GM12878 (cell line): ENCODE data around the gene GRAMD2B. TPM values are rescaled to one million over a fixed set of nuclear protein-coding genes. Genes with fewer than 3 reads are reported as not detected.
A peak's percentile ranks its signal among the peaks of the same experiment; 100 is the strongest.

ENCODE experiments used
- ATAC-seq: fragments of 200-7000 bp; cut with Tn5 transposase; 3 replicates; pipeline ENCODE4 v1.9.1; 2020; ENCODE audit warnings: mild to moderate bottlenecking, moderate library complexity
- BruUV-seq: library from RNA; stranded (reverse); fragments of 400-500 nt; replicated peaks from 2 replicates; lab custom pipeline; 2021; lab: Mats Ljungman, UMichigan
- CTCF ChIA-PET: fragments of 300-600 bp; sonication (Branson Sonifier 250); formaldehyde crosslinking; extraction: SDS; loops from one replicate; lab custom pipeline; 2021; ENCODE audit warnings: inconsistent platforms; lab: Yijun Ruan, JAX
- POLR2A ChIA-PET: fragments of 350-600 bp; formaldehyde crosslinking; extraction: SDS; loops from one replicate; lab custom pipeline; 2021; ENCODE audit warnings: inconsistent platforms; lab: Charles Lee
- RAD21 ChIA-PET: fragments of 300-600 bp; sonication (Branson Sonifier 250); formaldehyde crosslinking; loops from one replicate; lab custom pipeline; 2023; ENCODE audit warnings: antibody characterized with exemption; ENCODE audit not compliant: unreplicated experiment; lab: Charles Lee
- SMC1A ChIA-PET: fragments of 300-600 bp; sonication (Branson Sonifier 250); formaldehyde crosslinking; loops from one replicate; lab custom pipeline; 2023; ENCODE audit not compliant: unreplicated experiment, uncharacterized antibody; lab: Charles Lee
- DNase-seq: peaks from one replicate; pipeline ENCODE4 v3.0.0-alpha.2; 2011; ENCODE audit warnings: low read depth, low spot score
- FAIRE-seq: peaks from 3 replicates; lab custom pipeline; 2011; peaks lifted over from hg19 to GRCh38; lab: Jason Lieb, UNC
- H2AFZ ChIP-seq: 2 replicates; pipeline ENCODE4 v1.6.0; 2011; ENCODE audit warnings: low read depth, low read length, control low read depth; ENCODE audit not compliant: control insufficient read depth
- H3K27ac ChIP-seq: 2 replicates; pipeline ENCODE4 v1.5.1; 2011; ENCODE audit warnings: control low read depth; ENCODE audit not compliant: control insufficient read depth, insufficient read depth
- H3K27me3 ChIP-seq, 2 experiments: replicated peaks in 1 of 2; 2 replicates each; pipeline versions ENCODE4 v1.6.0 to v1.6.1; 2011; ENCODE audit warnings: low read length in 1 of 2; ENCODE audit not compliant: control insufficient read depth in 2 of 2, insufficient read depth in 2 of 2
- H3K36me3 ChIP-seq, 2 experiments: 2 replicates each; pipeline ENCODE4 v1.5.1; 2011; ENCODE audit warnings: low read length in 1 of 2; ENCODE audit not compliant: control insufficient read depth in 2 of 2, insufficient read depth in 2 of 2
- H3K4me1 ChIP-seq: 2 replicates; pipeline ENCODE4 v1.6.1; 2011; ENCODE audit warnings: mild to moderate bottlenecking, low read length, moderate library complexity, mixed read lengths; ENCODE audit not compliant: control insufficient read depth, insufficient read depth
- H3K4me2 ChIP-seq: 2 replicates; pipeline ENCODE4 v1.6.0; 2011; ENCODE audit warnings: control low read depth; ENCODE audit not compliant: control insufficient read depth, insufficient read depth
- H3K4me3 ChIP-seq: fragments of 200-600 bp; sonication (generic); 2 replicates; pipeline ENCODE4 v1.5.1; 2016
- H3K79me2 ChIP-seq: 2 replicates; pipeline ENCODE4 v1.6.0; 2011; ENCODE audit warnings: low read length; ENCODE audit not compliant: control insufficient read depth, insufficient read depth
- H3K9ac ChIP-seq: 2 replicates; pipeline ENCODE4 v1.8.0; 2011; ENCODE audit warnings: low read length, control low read depth, mixed read lengths; ENCODE audit not compliant: control insufficient read depth, insufficient read depth
- H3K9me3 ChIP-seq: replicated peaks from 3 replicates; pipeline ENCODE4 v1.5.1; 2011; ENCODE audit warnings: mild to moderate bottlenecking, low read length; ENCODE audit not compliant: control insufficient read depth, insufficient read depth
- H4K20me1 ChIP-seq: 2 replicates; pipeline ENCODE4 v1.6.0; 2011; ENCODE audit not compliant: control insufficient read depth, insufficient read depth
- ASH2L ChIP-seq: fragments of 300-600, 200-600 bp; sonication (generic); IDR thresholded peaks from 2 replicates; pipeline ENCODE4 v1.6.1; 2017; ENCODE audit warnings: low read depth, mild to moderate bottlenecking, borderline replicate concordance
- BCL3 ChIP-seq: IDR thresholded peaks from 2 replicates; pipeline ENCODE4 v1.6.1; 2011; ENCODE audit warnings: borderline replicate concordance, low read depth, mild to moderate bottlenecking, moderate library complexity, low read length; ENCODE audit not compliant: insufficient read depth, poor library complexity, severe bottlenecking
- BHLHE40 ChIP-seq, 2 experiments: fragments of 450-650 bp in 1 of 2; IDR thresholded peaks; 2 replicates each; pipeline ENCODE4 v1.6.1; 2011 to 2017; ENCODE audit warnings: low read depth in 2 of 2, borderline replicate concordance in 1 of 2, improper control_type of control experiment in 1 of 2, low read length in 1 of 2, mild to moderate bottlenecking in 1 of 2
- BRCA1 ChIP-seq: IDR thresholded peaks from 2 replicates; pipeline ENCODE4 v1.6.1; 2011; ENCODE audit warnings: low read depth, low read length, improper control_type of control experiment
- CEBPB ChIP-seq, 2 experiments: fragments of 150-350 bp in 1 of 2; IDR thresholded peaks; 2 replicates each; pipeline ENCODE4 v1.6.1; 2012 to 2014; ENCODE audit warnings: low read depth in 2 of 2, low read length in 2 of 2, borderline replicate concordance in 1 of 2, inconsistent platforms in 1 of 2
- E2F8 ChIP-seq: fragments of 450-650 bp; IDR thresholded peaks from 2 replicates; pipeline ENCODE4 v1.6.1; 2018; ENCODE audit warnings: mild to moderate bottlenecking, low read depth, moderate library complexity; ENCODE audit not compliant: partially characterized antibody
- EED ChIP-seq: sonication (generic); IDR thresholded peaks from 2 replicates; pipeline ENCODE4 v1.6.1; 2016; ENCODE audit warnings: antibody characterized with exemption, low read depth
- EGR1 ChIP-seq, 2 experiments: IDR thresholded peaks; 1 replicate in 1 of 2; 2 replicates in 1 of 2; pipeline ENCODE4 v1.6.1; 2011 to 2012; ENCODE audit warnings: low read depth in 2 of 2, low read length in 2 of 2, borderline replicate concordance in 1 of 2, mild to moderate bottlenecking in 1 of 2, moderate library complexity in 1 of 2
- FOXK2 ChIP-seq: fragments of 450-650 bp; IDR thresholded peaks from 2 replicates; pipeline ENCODE4 v1.6.1; 2017; ENCODE audit warnings: mild to moderate bottlenecking, moderate library complexity
- HCFC1 ChIP-seq: fragments of 150-350 bp; IDR thresholded peaks from 2 replicates; pipeline ENCODE4 v1.6.1; 2014; ENCODE audit warnings: low read length
- RAD51 ChIP-seq: fragments of 450-650 bp; IDR thresholded peaks from 2 replicates; pipeline ENCODE4 v1.6.1; 2016; ENCODE audit warnings: moderate library complexity, mild to moderate bottlenecking, inconsistent platforms
- RCOR1 ChIP-seq: conservative IDR thresholded peaks from 2 replicates; pipeline ENCODE4 v1.6.1; 2012; ENCODE audit warnings: low read depth, low read length, improper control_type of control experiment
- SMAD1 ChIP-seq: fragments of 450-650 bp; IDR thresholded peaks from 2 replicates; pipeline ENCODE4 v1.6.1; 2018; ENCODE audit warnings: mild to moderate bottlenecking, low read depth; ENCODE audit not compliant: partially characterized antibody
- SREBF1 ChIP-seq: IDR thresholded peaks from 2 replicates; pipeline ENCODE4 v1.6.1; 2012; ENCODE audit warnings: mild to moderate bottlenecking, low read length
- TCF7 ChIP-seq: IDR thresholded peaks from 2 replicates; pipeline ENCODE4 v1.6.1; 2014; ENCODE audit warnings: antibody characterized with exemption, borderline replicate concordance
- WRNIP1 ChIP-seq: IDR thresholded peaks from 2 replicates; pipeline ENCODE4 v1.6.1; 2011; ENCODE audit warnings: low read depth, low read length, improper control_type of control experiment, borderline replicate concordance
- ZBTB33 ChIP-seq: fragments of 450-650 bp; IDR thresholded peaks from 2 replicates; pipeline ENCODE4 v1.6.1; 2017; ENCODE audit warnings: mild to moderate bottlenecking
- WGBS: methylation state at CpG from one replicate; pipeline ENCODE4 v1.1.6; 2016; ENCODE audit warnings: low lambda C conversion rate; ENCODE audit not compliant: insufficient replicate concordance, insufficient coverage; ENCODE audit errors: missing lambda C conversion rate; 5-methylcytosine and 5-hydroxymethylcytosine counted together
- in situ Hi-C: fragments of 300-500 bp; cut with MboI; formaldehyde crosslinking; loops from 9 replicates; pipeline ENCODE4 v1.14.3; 2018; ENCODE audit warnings: mixed read lengths
- intact Hi-C: fragments of 100-400 bp; cut with micrococcal nuclease; formaldehyde crosslinking; loops from one replicate; pipeline ENCODE4 v1.14.2; 2022; ENCODE audit not compliant: unreplicated experiment
- polyA plus RNA-seq, 11 experiments: library from polyadenylated mRNA; depleted of rRNA in 4 of 11; unstranded in 6 of 11; stranded (reverse) in 5 of 11; fragments of >200 nt; fragmentation: Nextera tagmentation in 4 of 11; fragmentation: Illumina TruSeq in 1 of 11; extraction: Ambion mirVana in 4 of 11; extraction: Trizol in 1 of 11; gene quantifications; 1 replicate in 1 of 11; 2 replicates in 10 of 11; pipeline versions ENCODE4 v1.2.1 to v1.2.3, GENCODE V29; 2011 to 2016; ENCODE audit warnings: inconsistent platforms in 2 of 11, missing spikeins in 2 of 11, low read depth in 1 of 11
- total RNA-seq, 4 experiments: library from RNA; depleted of rRNA in 3 of 4; stranded (reverse); fragments of >200 nt in 3 of 4; fragmentation: Illumina TruSeq in 1 of 4; extraction: Trizol in 1 of 4; gene quantifications; 2 replicates each; pipeline versions ENCODE4 v1.2.1 to v1.2.3, GENCODE V29; 2013 to 2021

GRAMD2B gene
- total and polyA plus RNA-seq, 10 of the 15 experiments (the other 5 are each of a cell fraction or from before 2014, with no cell fraction given): 1.9 to 21.5 (median 8.4) TPM

GRCh38 chr5:126462239-126463014, 39.2 kb downstream of the GRAMD2B start:
- H3K27ac ChIP-seq: no peak overlapping the region
- ChIA-PET CTCF (interaction anchor here (1.2 to 1.7 kb wide), 5 partner anchors 11 to 91 kb away, joined by 3 to 8 read pairs (median 4); no protein-coding TSS in a partner anchor), SMC1A (interaction anchor here (1.0 to 1.8 kb wide), 7 partner anchors 9 to 109 kb away, joined by 3 to 6 read pairs (median 4); no protein-coding TSS in a partner anchor), RAD21 (interaction anchor here (1.2 to 1.3 kb wide), 2 partner anchors 13 to 38 kb away, joined by 4 to 6 read pairs; no protein-coding TSS in a partner anchor), POLR2A (interaction anchor here (1.0 to 1.6 kb wide), 2 partner anchors 13 to 106 kb away, joined by 4 to 5 read pairs; no protein-coding TSS in a partner anchor)
- in situ Hi-C loops: no loop called here
- no peaks in the 10 kb centered on the region for H3K79me2 ChIP-seq
- ATAC-seq (peak; percentile 82), FAIRE-seq (peak; percentile 18), DNase-seq (no peak)
- no TSS peak for BruUV-seq
- intact Hi-C loops: no loop called here
- 22% methylated on average over 8 of the region's 8 CpGs for WGBS
- peaks cover 19% of the 10 kb centered on the region for H3K4me1 ChIP-seq
- H3K9ac ChIP-seq: no peak overlapping the region
- no peaks in the 10 kb centered on the region for H3K9me3 ChIP-seq
- H3K27me3 ChIP-seq: no peaks in the 10 kb centered on the region
- no peak overlapping the region for H3K4me3 ChIP-seq
- H2AFZ ChIP-seq: no peak overlapping the region
- H3K36me3 ChIP-seq: no peaks in the 10 kb centered on the region
- no peaks in the 10 kb centered on the region for H4K20me1 ChIP-seq
- peak overlapping the region; percentile 71; the same call in 1 of the 2 replicates for H3K4me2 ChIP-seq
- no peak for TF ChIP-seq TCF7
- 0 out of 2 replicates have a peak, but pooled peaks have one; percentile 58 for TF ChIP-seq RCOR1
- no peak for TF ChIP-seq E2F8
- TF ChIP-seq WRNIP1: no peak
- TF ChIP-seq SREBF1: no peak
- TF ChIP-seq BRCA1: no peak
- TF ChIP-seq HCFC1: no peak
- no peak for TF ChIP-seq FOXK2
- no peak for TF ChIP-seq ASH2L
- peak; percentile 69 for TF ChIP-seq EED
- no peak for TF ChIP-seq ZBTB33
- TF ChIP-seq EGR1 (IDR thresholded peaks at IDR 0.05; ENCODE audit: borderline replicate concordance in 1 of 2, low read depth in 2 of 2, low read length in 2 of 2): peak in 1 of 2 experiments; percentile 37; a peak in 1 of 3 replicates
- TF ChIP-seq BHLHE40 (IDR thresholded peaks at IDR 0.05; ENCODE audit: borderline replicate concordance in 1 of 2, low read depth in 2 of 2, low read length in 1 of 2): no peak
- TF ChIP-seq BCL3: no peak
- no peak for TF ChIP-seq SMAD1
- TF ChIP-seq CEBPB (IDR thresholded peaks at IDR 0.05; ENCODE audit: borderline replicate concordance in 1 of 2, low read depth in 2 of 2, low read length in 2 of 2): no peak
- TF ChIP-seq RAD51: no peak
